ENCODE data around the gene DNAI2.

GRCh38 chr17:74332017-74332650 is 58.1 kb downstream of the DNAI2 start:
- TF ChIP-seq CTCF (IDR thresholded peaks at IDR 0.05 in 4 of 5, conservative IDR thresholded peaks at IDR 0.05 in 1 of 5) (no peak), POLR2A (IDR thresholded peaks at IDR 0.05) (no peak)
